Subcutaneous abdominal adipose tissue (tissue), 5 donors: ENCODE results near the gene ACER3.
"Not testable (repeated sequence)": the region's sequence is repeated elsewhere in the genome, so short reads cannot be mapped to it uniquely, and the experiment has no call there.

Source experiments
- H3K27ac ChIP-seq: one replicate; pipeline ENCODE4 v1.7.0; 2013; ENCODE audit warnings: low read depth, mild to moderate bottlenecking, inconsistent platforms, low read length, moderate library complexity
- H3K27me3 ChIP-seq, 5 donors: one replicate each; pipeline ENCODE4 v1.7.0; 2013; ENCODE audit warnings: low read length in 5 of 5, inconsistent platforms in 1 of 5; ENCODE audit not compliant: control insufficient read depth in 5 of 5, insufficient read depth in 4 of 5
- H3K36me3 ChIP-seq, 5 donors: one replicate each; pipeline ENCODE4 v1.7.0; 2013; ENCODE audit warnings: low read length in 5 of 5; ENCODE audit not compliant: control insufficient read depth in 5 of 5, insufficient read depth in 5 of 5
- H3K4me1 ChIP-seq, 5 donors: one replicate each; pipeline ENCODE4 v1.7.0; 2013; ENCODE audit warnings: low read length in 5 of 5, mild to moderate bottlenecking in 3 of 5, moderate library complexity in 1 of 5; ENCODE audit not compliant: control insufficient read depth in 5 of 5, insufficient read depth in 5 of 5
- H3K4me3 ChIP-seq, 5 donors: one replicate each; pipeline ENCODE4 v1.7.0; 2013; ENCODE audit warnings: low read length in 5 of 5, low read depth in 1 of 5
- H3K9ac ChIP-seq, 5 donors: one replicate each; pipeline ENCODE4 v1.7.0; 2013; ENCODE audit warnings: low read length in 5 of 5, mild to moderate bottlenecking in 4 of 5, moderate library complexity in 3 of 5
- H3K9me3 ChIP-seq, 5 donors: one replicate each; pipeline ENCODE4 v1.7.0; 2013; ENCODE audit warnings: low read length in 5 of 5; ENCODE audit not compliant: control insufficient read depth in 5 of 5
- donor health status: healthy.
- donor health status: healthy.
- donor health status: healthy.
- donor health status: healthy.
- donor health status: healthy.

ACER3 gene

GRCh38 chr11:76861490-76861953, 804 bp downstream of the ACER3 start:
- Histone ChIP-seq H3K27ac (peak overlapping the region; percentile 89), H3K36me3 (no peaks in the 10 kb centered on the region), H3K27me3 (no peaks in the 10 kb centered on the region), H3K4me1 (peaks cover 10 to 48% (median 41%) of the 10 kb centered on the region in 5 donors), H3K9ac (peak overlapping the region; percentile 69 to 97 (median 90)), H3K9me3 (no peaks in the 10 kb centered on the region), H3K4me3 (peak overlapping the region; percentile 85 to 95 (median 90))

DNA sequence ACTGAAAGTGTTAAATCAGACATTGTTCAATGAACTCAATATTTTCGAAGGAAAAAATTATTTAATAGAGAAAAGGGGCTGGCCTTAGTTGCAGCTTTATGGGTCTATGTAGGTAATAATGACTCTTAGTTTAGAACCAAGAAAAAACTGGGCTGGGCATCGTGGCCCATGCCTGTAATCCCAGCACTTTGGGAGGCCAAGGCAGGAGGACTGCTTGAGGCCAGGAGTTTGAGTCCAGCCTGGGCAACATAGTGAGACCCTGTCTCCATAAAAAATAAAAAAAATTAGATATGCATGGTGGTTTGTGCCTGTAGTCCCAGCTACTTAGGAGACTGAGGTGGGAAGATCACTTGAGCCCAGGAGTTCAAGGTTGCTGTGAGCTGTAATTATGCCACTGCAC, 2.1 kb downstream of the ACER3 start:
- H3K9ac ChIP-seq, result peak overlapping the region in 1 of 5 donors; percentile 30
- not testable (repeated sequence) for H3K27ac ChIP-seq, H3K9me3 ChIP-seq, H3K4me3 ChIP-seq, H3K27me3 ChIP-seq, H3K36me3 ChIP-seq
- peaks cover 10 to 47% (median 41%) of the 10 kb centered on the region in 5 donors for H3K4me1 ChIP-seq

- no peaks in the 10 kb centered on the region for H3K27me3 ChIP-seq
- H3K27ac ChIP-seq, result no peak overlapping the region
- peaks cover 10 to 47% (median 41%) of the 10 kb centered on the region in 5 donors for H3K4me1 ChIP-seq
- peaks cover 0 to under 1% (median 0%) of the 10 kb centered on the region in 5 donors for H3K36me3 ChIP-seq
- peak overlapping the region in 1 of 5 donors; percentile 30 for H3K9ac ChIP-seq
- H3K4me3 ChIP-seq, result no peak overlapping the region
- H3K9me3 ChIP-seq, result no peaks in the 10 kb centered on the region
Measured at GRCh38 chr11:76863196-76863777, 2.6 kb downstream of the ACER3 start.

- peaks cover 3 to 18% (median 11%) of the 10 kb centered on the region in 5 donors for H3K36me3 ChIP-seq
- no peak overlapping the region for H3K4me3 ChIP-seq
- no peak overlapping the region for H3K9ac ChIP-seq
- no peaks in the 10 kb centered on the region for H3K4me1 ChIP-seq
- no peaks in the 10 kb centered on the region for H3K9me3 ChIP-seq
- no peaks in the 10 kb centered on the region for H3K27me3 ChIP-seq
- H3K27ac ChIP-seq, result no peak overlapping the region
Measured at GRCh38 chr11:76872959-76873827, 12.5 kb downstream of the ACER3 start.

DNA sequence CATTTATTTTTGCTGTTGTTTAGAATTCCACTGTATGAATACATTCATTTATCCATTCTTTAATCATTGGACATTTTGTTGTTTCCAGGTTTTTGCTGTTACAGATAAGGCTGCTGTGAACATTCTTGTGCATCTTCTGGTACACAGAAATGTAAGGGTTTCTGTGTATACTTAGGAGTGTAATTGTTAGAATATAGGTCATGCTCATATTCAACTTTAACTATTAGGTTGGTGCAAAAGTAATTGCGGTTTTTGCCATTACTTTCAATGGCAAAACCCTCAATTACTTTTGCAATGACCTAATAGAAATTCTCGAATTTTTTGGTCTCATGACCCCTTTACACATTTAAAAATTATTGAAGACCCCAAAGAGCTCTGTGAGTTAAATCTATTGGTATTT, 17.3 kb downstream of the ACER3 start:
- Histone ChIP-seq H3K9ac (no peak overlapping the region), H3K27ac (no peak overlapping the region), H3K27me3 (no peaks in the 10 kb centered on the region), H3K9me3 (peaks cover 0 to 2% (median 0%) of the 10 kb centered on the region in 5 donors), H3K36me3 (no peaks in the 10 kb centered on the region), H3K4me1 (peaks cover 2 to 11% (median 7%) of the 10 kb centered on the region in 5 donors), H3K4me3 (no peak overlapping the region)

DNA sequence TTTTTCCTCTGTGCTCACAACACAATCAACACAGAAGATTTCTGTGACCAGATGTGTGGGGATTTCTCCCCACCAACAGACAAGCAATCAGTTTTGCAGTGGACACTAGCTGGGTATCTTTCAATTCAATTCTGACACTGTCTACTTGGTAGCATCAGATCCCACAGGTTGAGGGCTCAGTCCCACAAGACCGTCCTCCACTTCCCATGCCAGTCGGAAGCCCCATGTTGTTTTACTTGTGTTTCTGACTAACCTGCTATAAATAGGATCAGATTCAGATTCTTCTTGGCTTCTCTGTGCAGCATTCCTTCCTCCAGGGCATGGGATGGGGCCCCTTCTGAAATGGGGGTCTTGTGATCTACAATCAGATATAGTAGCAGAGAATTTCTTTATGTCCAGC, 19.6 kb downstream of the ACER3 start:
- no peak overlapping the region for H3K27ac ChIP-seq
- no peak overlapping the region for H3K4me3 ChIP-seq
- no peak overlapping the region for H3K9ac ChIP-seq
- peaks cover 0 to 2% (median 0%) of the 10 kb centered on the region in 5 donors for H3K9me3 ChIP-seq
- no peaks in the 10 kb centered on the region for H3K27me3 ChIP-seq
- H3K36me3 ChIP-seq, result no peaks in the 10 kb centered on the region
- H3K4me1 ChIP-seq, result peaks cover 2 to 27% (median 18%) of the 10 kb centered on the region in 5 donors

- Histone ChIP-seq H3K4me3 (no peak overlapping the region), H3K27me3 (no peaks in the 10 kb centered on the region), H3K36me3 (no peaks in the 10 kb centered on the region), H3K4me1 (peaks cover 2 to 31% (median 25%) of the 10 kb centered on the region in 5 donors), H3K9ac (no peak overlapping the region), H3K9me3 (peaks cover 0 to 2% (median 0%) of the 10 kb centered on the region in 5 donors), H3K27ac (no peak overlapping the region)
Measured at GRCh38 chr11:76880956-76881355, 20.2 kb downstream of the ACER3 start.

DNA sequence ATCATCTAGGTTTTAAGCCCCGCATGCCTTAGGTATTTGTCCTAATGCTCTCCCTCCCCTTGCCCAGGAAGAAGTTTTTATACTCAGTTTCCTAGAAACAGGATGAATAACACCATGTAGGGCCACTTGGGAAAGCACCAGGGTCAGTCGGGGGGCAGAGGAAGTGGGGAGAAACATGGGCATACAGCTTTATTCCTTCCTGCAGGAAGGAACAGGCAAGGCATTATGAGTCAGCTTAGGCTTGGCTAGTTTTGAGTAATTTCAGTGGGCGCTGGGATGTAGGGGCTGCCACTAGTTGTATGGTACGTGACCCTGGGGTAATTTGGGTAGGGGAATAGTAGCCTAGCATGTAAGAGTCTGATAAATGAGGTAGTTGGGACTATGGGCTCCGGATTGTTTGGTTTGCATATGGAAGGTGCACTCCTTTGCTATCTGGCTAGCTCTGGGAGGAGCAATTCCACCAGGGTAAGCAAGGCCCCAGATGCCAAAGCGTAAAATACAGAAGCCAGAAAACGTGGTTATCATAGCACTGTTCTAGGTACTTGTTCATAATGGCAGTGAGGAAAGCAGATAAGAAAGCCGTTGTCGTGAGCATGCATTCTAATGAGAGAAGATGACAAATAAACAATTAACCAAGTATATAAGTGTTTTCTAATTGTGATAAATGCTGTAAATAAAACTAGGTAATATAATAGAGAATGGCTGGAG, 24.8 kb downstream of the ACER3 start:
- Histone ChIP-seq H3K9me3 (no peaks in the 10 kb centered on the region), H3K4me1 (peaks cover 0 to 30% (median 23%) of the 10 kb centered on the region in 5 donors), H3K9ac (peak overlapping the region in 1 of 5 donors; percentile 37), H3K36me3 (peaks cover 0 to 3% (median 0%) of the 10 kb centered on the region in 5 donors), H3K27me3 (no peaks in the 10 kb centered on the region), H3K4me3 (peak overlapping the region in 1 of 5 donors; percentile 15), H3K27ac (no peak overlapping the region)

- H3K27ac ChIP-seq, result no peak overlapping the region
- no peaks in the 10 kb centered on the region for H3K9me3 ChIP-seq
- peaks cover 0 to 37% (median 20%) of the 10 kb centered on the region in 5 donors for H3K4me1 ChIP-seq
- no peaks in the 10 kb centered on the region for H3K27me3 ChIP-seq
- H3K36me3 ChIP-seq, result peaks cover 0 to 3% (median 0%) of the 10 kb centered on the region in 5 donors
- no peak overlapping the region for H3K4me3 ChIP-seq
- no peak overlapping the region for H3K9ac ChIP-seq
Measured at GRCh38 chr11:76888989-76889388, 28.3 kb downstream of the ACER3 start.
